ENCODE results near the gene PTPRE.

Gene PTPRE

GRCh38 chr10:127913368-127913759 is 6.5 kb downstream of the PTPRE start:
- Histone ChIP-seq H3K4me1 (ENCODE audit: control insufficient read depth, insufficient read depth, low read length) (no peaks in the 10 kb centered on the region), H3K27ac (ENCODE audit: extremely low read depth, low read depth, low read length) (no peak overlapping the region), H3K4me3 (ENCODE audit: low read depth, low read length) (no peak overlapping the region), H3K9me3 (ENCODE audit: control insufficient read depth, insufficient read depth, low read depth, low read length) (no peaks in the 10 kb centered on the region), H3K36me3 (ENCODE audit: control insufficient read depth in 2 of 2, insufficient read depth in 1 of 2, low read length in 2 of 2) (no peaks in the 10 kb centered on the region)
- TF ChIP-seq FEZF1 (tag by site-specific recombination; IDR thresholded peaks at IDR 0.05): no peak
- TF ChIP-seq ZNF768 (tag by site-specific recombination; IDR thresholded peaks at IDR 0.05): no peak
- TF ChIP-seq REST (tag by site-specific recombination; IDR thresholded peaks at IDR 0.05): no peak
- TF ChIP-seq ZNF248 (tag by site-specific recombination; IDR thresholded peaks at IDR 0.05): no peak
- TF ChIP-seq ZNF830 (tag by site-specific recombination; IDR thresholded peaks at IDR 0.05; ENCODE audit: low read depth): no peak
- no peak for TF ChIP-seq KLF10 (tag by site-specific recombination; IDR thresholded peaks at IDR 0.05)
- TF ChIP-seq ZNF449 (tag by site-specific recombination; IDR thresholded peaks at IDR 0.05): no peak
- no peak for TF ChIP-seq ZBTB7A (tag by site-specific recombination; IDR thresholded peaks at IDR 0.05; ENCODE audit: low read depth)
- no peak for TF ChIP-seq ZNF560 (tag by site-specific recombination; IDR thresholded peaks at IDR 0.05; ENCODE audit: borderline replicate concordance)
- no peak for TF ChIP-seq PRDM4 (tag by site-specific recombination; IDR thresholded peaks at IDR 0.05)
- no peak for TF ChIP-seq ZNF292 (tag by site-specific recombination; IDR thresholded peaks at IDR 0.05; ENCODE audit: borderline replicate concordance, low read depth)
- TF ChIP-seq ZNF211 (tag by site-specific recombination; IDR thresholded peaks at IDR 0.05; ENCODE audit: low read depth): no peak
- TF ChIP-seq ZNF274 (IDR thresholded peaks at IDR 0.05; ENCODE audit: low read length): no peak
- TF ChIP-seq ZNF274 (tag by site-specific recombination; IDR thresholded peaks at IDR 0.05; ENCODE audit: borderline replicate concordance): no peak
- no peak for TF ChIP-seq ZNF335 (tag by site-specific recombination; conservative IDR thresholded peaks at IDR 0.05)
- no peak for TF ChIP-seq IKZF3 (tag by site-specific recombination; IDR thresholded peaks at IDR 0.05)
- no peak for TF ChIP-seq ZNF600 (tag by site-specific recombination; IDR thresholded peaks at IDR 0.05)
- ChIA-PET POLR2A (no interaction called here), CTCF (interaction anchor here (1.2 to 1.7 kb wide), 2 partner anchors 98 to 113 kb away, joined by 3 to 7 read pairs; no protein-coding TSS in a partner anchor)

- ChIA-PET POLR2A (no interaction called here), CTCF (interaction anchor here (0.7 to 1.8 kb wide), 2 partner anchors 8 to 97 kb away, joined by 3 to 5 read pairs; partner anchors contain the start of gene PTPRE)
- no peak for TF ChIP-seq ZNF140 (tag by site-specific recombination; IDR thresholded peaks at IDR 0.05)
- TF ChIP-seq ZNF221 (tag by site-specific recombination; IDR thresholded peaks at IDR 0.05; ENCODE audit: borderline replicate concordance): no peak
- no peak for TF ChIP-seq ZNF521 (tag by site-specific recombination; IDR thresholded peaks at IDR 0.05)
- no peak for TF ChIP-seq ZNF23 (tag by site-specific recombination; IDR thresholded peaks at IDR 0.05; ENCODE audit: borderline replicate concordance)
- no peak for TF ChIP-seq ZNF146 (tag by site-specific recombination; IDR thresholded peaks at IDR 0.05)
- TF ChIP-seq YY2 (tag by site-specific recombination; IDR thresholded peaks at IDR 0.05): no peak
- TF ChIP-seq GLI4 (tag by site-specific recombination; IDR thresholded peaks at IDR 0.05): no peak
- TF ChIP-seq ZNF692 (tag by site-specific recombination; IDR thresholded peaks at IDR 0.05): no peak
- no peak for TF ChIP-seq TCF7L2 (IDR thresholded peaks at IDR 0.05; ENCODE audit: borderline replicate concordance, low read depth, low read length)
- TF ChIP-seq ZNF501 (tag by site-specific recombination; IDR thresholded peaks at IDR 0.05): no peak
These were observed 8.4 kb downstream of the PTPRE start for GRCh38 chr10:127915324-127915723.

More at GRCh38 chr10:127915324-127915723, 8.4 kb downstream of the PTPRE start:
- H3K36me3 ChIP-seq (ENCODE audit: control insufficient read depth in 2 of 2, insufficient read depth in 1 of 2, low read length in 2 of 2): no peaks in the 10 kb centered on the region
- no peaks in the 10 kb centered on the region for H3K4me1 ChIP-seq (ENCODE audit: control insufficient read depth, insufficient read depth, low read length)
- H3K4me3 ChIP-seq (ENCODE audit: low read depth, low read length): no peak overlapping the region
- H3K27ac ChIP-seq (ENCODE audit: extremely low read depth, low read depth, low read length): no peak overlapping the region
- H3K9me3 ChIP-seq (ENCODE audit: control insufficient read depth, insufficient read depth, low read depth, low read length): no peaks in the 10 kb centered on the region
